Left ventricle myocardium inferior (tissue), 1 donor: ENCODE results near the gene ALOX12B. TPM values are rescaled to one million over a fixed set of nuclear protein-coding genes. Genes with fewer than 3 reads are reported as not detected.
A peak's percentile ranks its signal among the peaks of the same experiment; 100 is the strongest.

ENCODE experiments used
- DNase-seq: peaks from one replicate; pipeline ENCODE4 v3.0.0-alpha.2; 2020
- H3K27ac ChIP-seq: fragments of 200-600 bp; replicated peaks from 2 replicates; pipeline ENCODE4 v1.8.0; 2021
- H3K27me3 ChIP-seq: fragments of 200-600 bp; 2 replicates; pipeline ENCODE4 v1.8.0; 2021; ENCODE audit warnings: low read depth
- H3K36me3 ChIP-seq: fragments of 200-600 bp; 2 replicates; pipeline ENCODE4 v1.8.0; 2021
- H3K4me1 ChIP-seq: fragments of 200-600 bp; 2 replicates; pipeline ENCODE4 v1.8.0; 2021
- H3K4me3 ChIP-seq: fragments of 200-600 bp; 2 replicates; pipeline ENCODE4 v1.8.0; 2021; ENCODE audit warnings: mild to moderate bottlenecking, moderate library complexity
- H3K9me3 ChIP-seq: fragments of 200-600 bp; replicated peaks from 2 replicates; pipeline ENCODE4 v1.8.0; 2021
- CTCF ChIP-seq: fragments of 200-600 bp; IDR thresholded peaks from 2 replicates; pipeline ENCODE4 v1.8.0; 2021; ENCODE audit warnings: antibody characterized with exemption, mild to moderate bottlenecking, borderline replicate concordance
- intact Hi-C: fragments of 100-400 bp; cut with micrococcal nuclease; formaldehyde crosslinking; loops from one replicate; pipeline ENCODE4 v1.11.0; 2022
- total RNA-seq: library from RNA; stranded (reverse); fragmentation: NEBNext Ultra II Directional; extraction: Animal tissue kit (Norgen Biotek cat#: 25700); gene quantifications from one replicate; pipeline ENCODE4 v1.2.1, GENCODE V29; 2021
- donor health status: DM: no; HTN: yes; CAD: no; lungs with severe emphysema.

ALOX12B gene
- total RNA-seq, 1 donor from 2014 or later: not detected

GRCh38 chr17:8120520-8121406 lies 33.2 kb upstream of the ALOX12B start:
- Histone ChIP-seq H3K4me1 (peaks cover 76% of the 10 kb centered on the region), H3K4me3 (peak overlapping the region; percentile 84), H3K27me3 (peaks cover 51% of the 10 kb centered on the region), H3K36me3 (no peaks in the 10 kb centered on the region), H3K27ac (peak overlapping the region; percentile 85), H3K9me3 (no peaks in the 10 kb centered on the region)
- TF ChIP-seq CTCF: peak; percentile 34
- DNase-seq: no peak
- intact Hi-C loops: loop anchor here (10.0 kb wide), 1 partner anchor 64 kb away; no protein-coding TSS in a partner anchor

GRCh38 chr17:8119581-8120519 lies 32.3 kb upstream of the ALOX12B start:
- Histone ChIP-seq H3K4me3 (peak overlapping the region; percentile 84), H3K27ac (peak overlapping the region; percentile 85), H3K4me1 (peaks cover 68% of the 10 kb centered on the region), H3K9me3 (no peaks in the 10 kb centered on the region), H3K36me3 (no peaks in the 10 kb centered on the region), H3K27me3 (peaks cover 60% of the 10 kb centered on the region)
- intact Hi-C loops: loop anchor here (2.0 to 10.0 kb wide), 2 partner anchors 65 to 103 kb away; no protein-coding TSS in a partner anchor
- DNase-seq: peak; percentile 75
- no peak for TF ChIP-seq CTCF

- Histone ChIP-seq H3K4me3 (peak overlapping the region; percentile 84), H3K27ac (peak overlapping the region; percentile 85), H3K27me3 (peaks cover 62% of the 10 kb centered on the region), H3K4me1 (peaks cover 59% of the 10 kb centered on the region), H3K36me3 (no peaks in the 10 kb centered on the region), H3K9me3 (no peaks in the 10 kb centered on the region)
- intact Hi-C loops: loop anchor here (2.0 kb wide), 1 partner anchor 104 kb away; no protein-coding TSS in a partner anchor
- TF ChIP-seq CTCF: peak; percentile 94
- DNase-seq: peak; percentile 91
These were observed 31.5 kb upstream of the ALOX12B start for GRCh38 chr17:8118769-8119580.

- no peak for DNase-seq
- peak within 1 kb of the TSS; percentile 85 for H3K27ac ChIP-seq
- H3K36me3 ChIP-seq: no peaks in the 10 kb centered on the region
- no peak for TF ChIP-seq CTCF
- H3K4me1 ChIP-seq: peaks cover 51% of the 10 kb centered on the region
- peak within 1 kb of the TSS; percentile 84 for H3K4me3 ChIP-seq
- H3K27me3 ChIP-seq: peaks cover 62% of the 10 kb centered on the region
- intact Hi-C loops: loop anchor here (2.0 kb wide), 1 partner anchor 105 kb away; no protein-coding TSS in a partner anchor
- H3K9me3 ChIP-seq: no peaks in the 10 kb centered on the region
These were observed 30.7 kb upstream of the ALOX12B start, which contains the start of gene ALOXE3 for GRCh38 chr17:8117980-8118768. ALOXE3 (minus strand) TSS chr17:8118514; CDS start chr17:8117990, 524 bp downstream.
